Measurements from ENCODE around the gene NOTCH3. TPM values are rescaled to one million over a fixed set of nuclear protein-coding genes. Genes with fewer than 3 reads are reported as not detected.

Gene NOTCH3

Small RNA genes within 50 kb of the gene (small RNA-seq; reads per million reads assigned to genes)
- gene MIR6795 (ENCODE audit: insufficient read depth) (0.72 reads per million), gene RNU6-782P (ENCODE audit: insufficient read depth) (not detected)

Data from mesendoderm (in vitro differentiated cells).